Fibroblast of lung (primary cell): Measurements from ENCODE around the gene DLEU7.

Experiments used
- EZH2 ChIP-seq: IDR thresholded peaks from 2 replicates; pipeline ENCODE4 v1.5.1; 2012; ENCODE audit warnings: low read length, control low read depth, mild to moderate bottlenecking; ENCODE audit errors: missing control alignments
- TF ChIP-seq, protein P1 (sequence below), 2 donors: IDR thresholded peaks in 1 of 2; conservative IDR thresholded peaks in 1 of 2; 1 replicate in 1 of 2; 2 replicates in 1 of 2; pipeline ENCODE4 v1.5.1; 2011 to 2012; ENCODE audit warnings: low read length in 2 of 2, control low read depth in 1 of 2, inconsistent platforms in 1 of 2, low read depth in 1 of 2, mild to moderate bottlenecking in 1 of 2

DNA sequence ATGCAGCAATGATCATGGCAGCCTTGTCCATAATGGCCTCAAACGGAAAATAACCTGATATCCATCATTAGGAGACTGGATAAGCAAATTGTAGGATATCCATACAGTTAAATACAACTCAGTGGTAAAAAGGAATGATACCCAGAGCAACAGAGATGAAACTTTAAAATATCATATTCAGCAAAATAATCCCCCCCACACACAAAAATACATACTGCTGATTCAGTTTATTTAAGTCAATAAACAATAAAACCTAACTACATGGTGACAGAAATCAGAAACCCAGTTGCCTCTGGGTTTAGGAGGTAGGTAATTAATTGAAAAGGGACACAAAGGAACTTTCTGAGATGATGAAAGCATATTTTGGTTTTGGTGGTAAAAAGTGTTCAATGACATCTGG lies 27.9 kb upstream of the DLEU7 start:
- TF ChIP-seq, protein P1, sequence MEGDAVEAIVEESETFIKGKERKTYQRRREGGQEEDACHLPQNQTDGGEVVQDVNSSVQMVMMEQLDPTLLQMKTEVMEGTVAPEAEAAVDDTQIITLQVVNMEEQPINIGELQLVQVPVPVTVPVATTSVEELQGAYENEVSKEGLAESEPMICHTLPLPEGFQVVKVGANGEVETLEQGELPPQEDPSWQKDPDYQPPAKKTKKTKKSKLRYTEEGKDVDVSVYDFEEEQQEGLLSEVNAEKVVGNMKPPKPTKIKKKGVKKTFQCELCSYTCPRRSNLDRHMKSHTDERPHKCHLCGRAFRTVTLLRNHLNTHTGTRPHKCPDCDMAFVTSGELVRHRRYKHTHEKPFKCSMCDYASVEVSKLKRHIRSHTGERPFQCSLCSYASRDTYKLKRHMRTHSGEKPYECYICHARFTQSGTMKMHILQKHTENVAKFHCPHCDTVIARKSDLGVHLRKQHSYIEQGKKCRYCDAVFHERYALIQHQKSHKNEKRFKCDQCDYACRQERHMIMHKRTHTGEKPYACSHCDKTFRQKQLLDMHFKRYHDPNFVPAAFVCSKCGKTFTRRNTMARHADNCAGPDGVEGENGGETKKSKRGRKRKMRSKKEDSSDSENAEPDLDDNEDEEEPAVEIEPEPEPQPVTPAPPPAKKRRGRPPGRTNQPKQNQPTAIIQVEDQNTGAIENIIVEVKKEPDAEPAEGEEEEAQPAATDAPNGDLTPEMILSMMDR (conservative IDR thresholded peaks at IDR 0.05 in 1 of 2, IDR thresholded peaks at IDR 0.05 in 1 of 2; ENCODE audit: low read depth in 1 of 2, low read length in 2 of 2), result no peak
- no peak for TF ChIP-seq EZH2
